ENCODE data around the gene MINDY4. TPM values are rescaled to one million over a fixed set of nuclear protein-coding genes. Genes with fewer than 3 reads are reported as not detected.
A peak's percentile ranks its signal among the peaks of the same experiment; 100 is the strongest.

Gene MINDY4
- total RNA-seq, 2 donors from 2014 or later, result 2.2 to 4.2 TPM

GRCh38 chr7:30912021-30912730 lies 141.0 kb downstream of the MINDY4 start:
- intact Hi-C loops (cut with DNase I), result no loop called here

GRCh38 chr7:30912731-30912985 lies 141.4 kb downstream of the MINDY4 start:
- TF ChIP-seq CTCF (IDR thresholded peaks at IDR 0.05), result no peak

More at GRCh38 chr7:30912021-30912730, 141.0 kb downstream of the MINDY4 start:
- Histone ChIP-seq H3K27ac (peak overlapping the region; percentile 33), H3K4me3 (peak overlapping the region; percentile 14), H3K36me3 (no peaks in the 10 kb centered on the region), H3K27me3 (no peaks in the 10 kb centered on the region), H3K4me1 (peaks cover 19% of the 10 kb centered on the region), H3K9me3 (no peaks in the 10 kb centered on the region), H3K9ac (ENCODE audit: low read depth in 2 of 2, low read length in 2 of 2) (peak overlapping the region; percentile 50 to 77)
- no peak for TF ChIP-seq CTCF (IDR thresholded peaks at IDR 0.05)
- no peak for DNase-seq

GRCh38 chr7:30912986-30913811 lies 142.0 kb downstream of the MINDY4 start:
- Histone ChIP-seq H3K4me1 (peaks cover 19% of the 10 kb centered on the region), H3K27ac (no peak overlapping the region), H3K4me3 (peak overlapping the region; percentile 9), H3K36me3 (no peaks in the 10 kb centered on the region), H3K27me3 (no peaks in the 10 kb centered on the region), H3K9me3 (no peaks in the 10 kb centered on the region), H3K9ac (ENCODE audit: low read depth in 2 of 2, low read length in 2 of 2) (peak overlapping the region; percentile 43 to 77)
- peak; percentile 61 for DNase-seq
- TF ChIP-seq CTCF (IDR thresholded peaks at IDR 0.05), result no peak
- intact Hi-C loops (cut with DNase I), result no loop called here

More at GRCh38 chr7:30912731-30912985, 141.4 kb downstream of the MINDY4 start:
- H3K9ac ChIP-seq (ENCODE audit: low read depth in 2 of 2, low read length in 2 of 2), result peak overlapping the region; percentile 50 to 77
- H3K9me3 ChIP-seq, result no peaks in the 10 kb centered on the region
- intact Hi-C loops (cut with DNase I), result no loop called here
- no peaks in the 10 kb centered on the region for H3K36me3 ChIP-seq
- H3K27ac ChIP-seq, result no peak overlapping the region
- peaks cover 19% of the 10 kb centered on the region for H3K4me1 ChIP-seq
- H3K27me3 ChIP-seq, result no peaks in the 10 kb centered on the region
- H3K4me3 ChIP-seq, result peak overlapping the region; percentile 14
- DNase-seq, result no peak

- intact Hi-C loops (cut with DNase I), result no loop called here
- Histone ChIP-seq H3K9ac (ENCODE audit: low read depth in 2 of 2, low read length in 2 of 2) (peak overlapping the region; percentile 35 to 77), H3K4me1 (peaks cover 19% of the 10 kb centered on the region), H3K27me3 (no peaks in the 10 kb centered on the region), H3K9me3 (no peaks in the 10 kb centered on the region), H3K4me3 (peak overlapping the region; percentile 9), H3K36me3 (no peaks in the 10 kb centered on the region), H3K27ac (no peak overlapping the region)
- DNase-seq, result peak; percentile 66
- TF ChIP-seq CTCF (IDR thresholded peaks at IDR 0.05), result no peak
Measured at GRCh38 chr7:30913821-30914515, 142.8 kb downstream of the MINDY4 start.

GRCh38 chr7:30914596-30914995 lies 143.4 kb downstream of the MINDY4 start:
- Histone ChIP-seq H3K27ac (no peak overlapping the region), H3K4me1 (peaks cover 19% of the 10 kb centered on the region), H3K9me3 (no peaks in the 10 kb centered on the region), H3K36me3 (no peaks in the 10 kb centered on the region), H3K27me3 (no peaks in the 10 kb centered on the region), H3K9ac (ENCODE audit: low read depth in 2 of 2, low read length in 2 of 2) (peak overlapping the region in 1 of 2 donors; percentile 77), H3K4me3 (no peak overlapping the region)
- DNase-seq, result no peak
- intact Hi-C loops (cut with DNase I), result no loop called here
- no peak for TF ChIP-seq CTCF (IDR thresholded peaks at IDR 0.05)
